ENCODE data around the gene CCDC90B. TPM values are rescaled to one million over a fixed set of nuclear protein-coding genes. Genes with fewer than 3 reads are reported as not detected.

The CCDC90B gene
- total and polyA plus RNA-seq, 2 donors (not counting 3 experiments of a cell fraction or from before 2014, with no cell fraction given): 24.3 to 45.8 TPM

GRCh38 chr11:83257761-83258168 is 28.4 kb downstream of the CCDC90B start:
- TF ChIP-seq POLR2AphosphoS5 (IDR thresholded peaks at IDR 0.05; ENCODE audit: insufficient read depth, low read depth, low read length) (peak; percentile 52), CTCF (IDR thresholded peaks at IDR 0.05; ENCODE audit: extremely low read depth in 1 of 2, insufficient read depth in 1 of 2, low read depth in 1 of 2, low read length in 2 of 2) (no peak), EZH2 (IDR thresholded peaks at IDR 0.05; ENCODE audit: borderline replicate concordance, low read depth, low read length, severe bottlenecking) (no peak), JUN (IDR thresholded peaks at IDR 0.05; ENCODE audit: borderline replicate concordance, insufficient read depth, insufficient read length, low read depth) (peak; percentile 69), FOS (IDR thresholded peaks at IDR 0.05; ENCODE audit: borderline replicate concordance, insufficient read depth, low read length) (peak; percentile 74)
- peaks cover 14% of the 10 kb centered on the region for H3K4me1 ChIP-seq (ENCODE audit: control insufficient read depth, extremely low read depth, insufficient read depth, low read length)
- no TSS peak for BruUV-seq (replicated peaks)
- H3K4me2 ChIP-seq (ENCODE audit: insufficient read depth, low read length): no peak overlapping the region
- ChIA-PET POLR2A (interaction anchor here (1.2 kb wide), 1 partner anchor 101 kb away, joined by 5 read pairs; the partner anchor contains the start of gene PCF11), CTCF (interaction anchor here (0.7 to 1.9 kb wide), 10 partner anchors 8 to 560 kb away, joined by 3 to 12 read pairs (median 4); no protein-coding TSS in a partner anchor)
- no peak overlapping the region for H2AFZ ChIP-seq (ENCODE audit: low read depth, low read length)
- intact Hi-C loops (cut with micrococcal nuclease): loop anchor here (1.0 kb wide), 1 partner anchor 28 kb away; no protein-coding TSS in a partner anchor
- H4K20me1 ChIP-seq (replicated peaks; ENCODE audit: control insufficient read depth, extremely low read depth, insufficient read depth, low read length): no peaks in the 10 kb centered on the region
- H3K9me3 ChIP-seq (replicated peaks; ENCODE audit: control insufficient read depth, insufficient read depth, low read length): no peaks in the 10 kb centered on the region
- peaks cover 5% of the 10 kb centered on the region in 2 experiments for H3K36me3 ChIP-seq (ENCODE audit: control insufficient read depth in 2 of 2, extremely low read depth in 1 of 2, insufficient read depth in 2 of 2, low read length in 2 of 2)
- H3K27ac ChIP-seq (ENCODE audit: insufficient read depth, low read depth, low read length): peak overlapping the region; percentile 34
- peak; percentile 66 for DNase-seq (ENCODE audit: low read depth, low spot score)
- H3K27me3 ChIP-seq (ENCODE audit: control insufficient read depth in 2 of 2, insufficient read depth in 2 of 2, low read length in 2 of 2): no peaks in the 10 kb centered on the region
- dilution Hi-C loops (cut with MboI; ENCODE audit: extremely low pct_ligation_motif_present, low sequenced_read_pairs): no loop called here
- peak; percentile 97 for FAIRE-seq
- H3K9ac ChIP-seq (replicated peaks; ENCODE audit: extremely low read depth, insufficient read depth, low read length): no peak overlapping the region
- no peaks in the 10 kb centered on the region for H3K9me1 ChIP-seq (replicated peaks; ENCODE audit: control insufficient read depth, extremely low read depth, insufficient read depth, low read length)
- H3K4me3 ChIP-seq (replicated peaks in 1 of 3; ENCODE audit: insufficient read depth in 1 of 3, low read depth in 1 of 3, low read length in 3 of 3): no peak overlapping the region
- no peaks in the 10 kb centered on the region for H3K79me2 ChIP-seq (ENCODE audit: control insufficient read depth, insufficient read depth, low read length)
